HG03575 (cell line): Measurements from ENCODE around the gene UNC5B.
"Not testable (repeated sequence)": the region's sequence is repeated elsewhere in the genome, so short reads cannot be mapped to it uniquely, and the experiment has no call there.

Experiments used
- ATAC-seq: cut with Tn5 transposase; IDR thresholded peaks from one replicate; pipeline ENCODE4 v1.9.1; 2021; ENCODE audit not compliant: unreplicated experiment, insufficient number of reproducible peaks, low FRiP score; ENCODE audit errors: extremely low read depth

UNC5B gene

DNA sequence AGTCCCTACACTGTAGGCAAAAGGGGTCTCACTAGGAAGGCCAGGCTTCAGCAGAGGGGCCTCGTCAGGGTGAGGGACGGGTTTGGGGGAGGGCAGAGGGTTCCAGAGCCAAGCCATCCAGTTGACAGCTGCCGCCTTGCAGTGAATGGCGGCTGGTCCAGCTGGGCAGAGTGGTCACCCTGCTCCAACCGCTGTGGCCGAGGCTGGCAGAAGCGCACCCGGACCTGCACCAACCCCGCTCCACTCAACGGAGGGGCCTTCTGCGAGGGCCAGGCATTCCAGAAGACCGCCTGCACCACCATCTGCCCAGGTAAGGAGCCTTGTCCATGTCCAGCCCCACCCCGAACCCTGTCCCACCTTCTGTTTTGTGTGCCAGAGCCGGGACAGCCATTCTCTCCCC, 75.1 kb downstream of the UNC5B start:
- ATAC-seq = no peak

DNA sequence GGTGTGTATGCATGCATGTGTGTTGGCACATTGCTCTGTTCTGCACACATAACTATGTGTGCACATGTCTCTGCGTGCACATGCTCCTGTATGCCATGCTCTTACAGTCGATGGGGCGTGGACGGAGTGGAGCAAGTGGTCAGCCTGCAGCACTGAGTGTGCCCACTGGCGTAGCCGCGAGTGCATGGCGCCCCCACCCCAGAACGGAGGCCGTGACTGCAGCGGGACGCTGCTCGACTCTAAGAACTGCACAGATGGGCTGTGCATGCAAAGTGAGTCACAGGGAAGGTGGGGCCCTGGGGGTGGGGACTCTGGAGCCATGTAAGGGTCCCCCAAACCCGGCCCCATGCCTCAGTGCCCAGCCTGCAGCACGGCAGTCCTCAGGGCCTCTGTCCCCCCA, 76.1 kb downstream of the UNC5B start:
- no peak for ATAC-seq

DNA sequence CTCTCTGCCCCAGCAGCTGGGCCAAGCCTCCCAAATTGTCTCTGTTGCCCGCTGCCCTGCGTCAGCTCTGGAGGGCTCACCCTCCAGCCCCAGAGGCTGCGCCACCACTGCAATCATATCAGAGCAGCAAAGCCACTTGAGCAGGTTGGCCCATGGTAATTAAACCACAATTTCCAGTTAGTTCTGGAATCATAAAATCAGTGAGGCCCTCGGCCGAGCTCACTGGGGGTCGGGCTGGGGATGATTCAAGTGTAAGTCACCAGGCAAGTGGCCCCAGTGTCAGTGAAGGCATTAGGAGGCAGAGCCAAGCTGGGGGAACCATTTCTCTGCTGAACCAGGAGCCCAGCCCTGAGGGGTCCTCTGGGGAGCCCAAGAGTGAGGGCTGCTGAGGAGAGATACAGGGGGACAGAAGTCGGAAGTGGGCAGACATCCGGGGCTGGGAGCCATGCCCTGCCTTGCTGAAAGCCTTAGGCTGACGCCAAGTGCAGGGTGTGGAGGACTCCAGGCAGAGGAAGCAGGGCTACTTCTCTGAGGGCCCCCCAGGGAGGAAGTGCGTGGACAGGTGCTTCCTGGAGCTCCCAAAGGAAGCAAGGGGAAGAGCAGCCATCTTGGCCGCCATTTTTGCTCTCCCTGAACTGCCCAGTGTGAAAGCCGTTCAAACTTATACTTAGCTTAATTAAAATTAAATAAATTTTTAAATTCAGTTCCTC, 77.2 kb downstream of the UNC5B start:
- ATAC-seq = no peak

DNA sequence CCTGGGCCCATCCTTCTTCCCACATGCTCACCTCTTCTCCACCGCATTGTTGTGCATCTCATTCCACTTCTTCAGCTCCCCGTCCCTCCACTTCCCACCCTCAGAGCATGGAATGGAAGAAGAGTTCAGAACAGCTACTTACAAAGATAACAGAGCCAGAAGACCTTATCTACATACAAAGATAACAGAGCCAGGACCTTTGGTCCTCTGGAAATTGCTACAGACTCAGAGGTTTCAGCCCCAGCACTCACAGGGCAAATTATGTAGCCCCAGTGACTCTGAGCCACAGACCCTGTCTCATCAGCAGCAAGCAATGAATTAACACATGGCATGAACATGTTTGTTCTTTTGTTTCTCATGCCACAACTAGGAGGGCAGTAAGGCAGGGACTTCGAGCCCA, 78.0 kb downstream of the UNC5B start:
- ATAC-seq = no peak

DNA sequence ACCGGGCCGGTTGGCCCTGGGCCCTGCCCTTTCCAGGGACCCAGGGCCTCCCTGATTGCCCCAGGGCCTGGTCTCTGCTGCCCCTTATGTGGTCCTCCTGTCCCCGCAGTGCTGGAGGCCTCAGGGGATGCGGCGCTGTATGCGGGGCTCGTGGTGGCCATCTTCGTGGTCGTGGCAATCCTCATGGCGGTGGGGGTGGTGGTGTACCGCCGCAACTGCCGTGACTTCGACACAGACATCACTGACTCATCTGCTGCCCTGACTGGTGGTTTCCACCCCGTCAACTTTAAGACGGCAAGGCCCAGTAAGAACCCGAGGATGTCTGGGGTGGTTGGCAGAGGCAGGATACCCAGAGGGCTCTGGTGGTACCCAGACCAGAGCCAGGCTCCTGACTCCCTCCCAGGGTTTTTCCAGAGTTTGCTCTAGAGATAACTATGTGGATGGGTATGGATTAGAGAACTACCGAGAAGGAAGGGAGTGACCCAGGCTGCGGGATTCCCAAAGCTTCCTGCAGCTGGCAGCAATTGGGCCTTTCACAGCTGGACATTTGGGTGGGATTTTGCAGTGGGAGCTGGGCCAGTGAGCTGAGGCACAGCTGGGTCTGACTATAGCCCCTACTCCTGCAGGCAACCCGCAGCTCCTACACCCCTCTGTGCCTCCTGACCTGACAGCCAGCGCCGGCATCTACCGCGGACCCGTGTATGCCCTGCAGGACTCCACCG, 78.6 kb downstream of the UNC5B start:
- ATAC-seq = no peak

DNA sequence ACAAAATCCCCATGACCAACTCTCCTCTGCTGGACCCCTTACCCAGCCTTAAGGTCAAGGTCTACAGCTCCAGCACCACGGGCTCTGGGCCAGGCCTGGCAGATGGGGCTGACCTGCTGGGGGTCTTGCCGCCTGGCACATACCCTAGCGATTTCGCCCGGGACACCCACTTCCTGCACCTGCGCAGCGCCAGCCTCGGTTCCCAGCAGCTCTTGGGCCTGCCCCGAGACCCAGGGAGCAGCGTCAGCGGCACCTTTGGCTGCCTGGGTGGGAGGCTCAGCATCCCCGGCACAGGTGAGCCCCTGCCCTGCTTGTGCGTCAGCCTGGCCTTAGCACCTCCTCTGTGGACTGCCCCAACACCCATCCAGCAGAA, 79.1 kb downstream of the UNC5B start:
- no peak for ATAC-seq

DNA sequence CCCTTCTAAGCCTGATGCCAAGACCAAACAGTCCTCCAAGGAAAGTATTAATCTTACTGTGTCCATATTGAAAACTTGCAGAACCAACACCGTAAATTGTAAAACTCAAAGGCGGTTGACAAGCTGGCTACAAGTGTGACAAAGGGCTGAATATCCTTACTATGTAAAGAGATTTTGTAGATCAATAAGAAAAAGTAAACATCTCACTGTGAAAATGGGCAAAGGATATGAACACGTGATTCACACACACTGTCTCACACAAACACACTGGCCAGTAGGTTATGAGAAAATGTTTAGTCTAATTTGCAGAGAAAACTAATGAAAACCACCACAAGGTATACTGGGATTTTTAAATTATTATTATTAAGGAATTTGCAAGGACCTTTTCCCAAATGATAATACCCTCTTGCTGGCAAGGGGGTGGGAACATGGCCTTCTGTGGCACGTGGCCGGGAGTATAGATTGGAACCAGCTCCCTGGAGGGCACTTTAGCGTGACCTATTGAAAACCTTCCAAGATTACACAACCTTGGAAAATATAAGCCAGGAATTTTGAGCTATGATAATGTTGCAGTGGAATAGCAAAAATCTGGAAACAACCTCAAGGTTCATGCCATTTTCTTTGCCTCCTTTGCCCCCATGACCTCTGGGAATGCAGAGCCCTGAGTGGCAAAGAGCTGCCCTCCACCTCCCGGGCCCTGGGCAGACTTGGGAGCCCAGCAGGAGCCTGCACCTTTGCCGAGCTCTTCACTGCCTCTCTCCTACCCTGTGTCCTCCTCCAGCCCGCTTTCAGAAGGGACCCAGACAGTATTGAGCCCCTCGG, 80.5 kb downstream of the UNC5B start:
- ATAC-seq = no peak

DNA sequence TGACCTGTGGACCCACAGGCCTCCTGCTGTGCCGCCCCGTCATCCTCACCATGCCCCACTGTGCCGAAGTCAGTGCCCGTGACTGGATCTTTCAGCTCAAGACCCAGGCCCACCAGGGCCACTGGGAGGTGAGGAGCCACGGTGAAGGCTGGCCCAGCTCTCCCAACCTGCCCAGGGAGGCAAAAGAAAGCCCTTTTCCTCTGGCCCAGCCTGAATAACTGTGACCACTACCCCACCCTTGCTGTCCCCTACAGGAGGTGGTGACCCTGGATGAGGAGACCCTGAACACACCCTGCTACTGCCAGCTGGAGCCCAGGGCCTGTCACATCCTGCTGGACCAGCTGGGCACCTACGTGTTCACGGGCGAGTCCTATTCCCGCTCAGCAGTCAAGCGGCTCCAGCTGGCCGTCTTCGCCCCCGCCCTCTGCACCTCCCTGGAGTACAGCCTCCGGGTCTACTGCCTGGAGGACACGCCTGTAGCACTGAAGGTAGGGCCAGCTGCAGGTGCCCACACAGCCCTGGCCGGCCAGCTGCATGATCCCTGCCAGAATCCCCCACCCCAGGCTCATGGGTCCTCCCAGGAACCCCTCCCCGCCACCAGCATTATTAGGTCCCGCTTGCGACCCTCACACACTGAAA, 81.2 kb downstream of the UNC5B start:
- ATAC-seq = no peak

DNA sequence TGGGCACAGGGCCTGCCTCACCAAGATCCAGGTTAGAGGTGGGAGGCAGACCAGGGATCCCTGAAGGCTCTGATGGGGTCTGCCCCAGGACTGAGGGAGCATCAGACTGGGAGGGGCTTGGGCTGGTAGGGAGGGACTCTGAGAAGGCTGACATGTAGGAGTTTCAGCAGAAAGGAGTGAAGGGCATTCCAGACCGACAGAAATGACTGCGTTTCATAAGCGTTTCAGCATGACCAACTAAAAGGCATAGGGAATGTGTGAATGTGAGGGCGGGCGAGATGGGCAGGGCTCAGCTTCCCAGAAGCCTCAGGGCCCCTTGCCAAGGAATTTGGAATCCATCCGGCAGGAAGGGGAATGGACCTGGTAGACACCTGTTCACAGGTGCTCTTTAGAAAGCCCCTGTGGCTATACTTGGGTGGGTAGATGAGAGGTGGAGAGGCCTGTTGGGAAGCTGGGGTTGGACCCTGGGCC, 81.8 kb downstream of the UNC5B start:
- no peak for ATAC-seq

DNA sequence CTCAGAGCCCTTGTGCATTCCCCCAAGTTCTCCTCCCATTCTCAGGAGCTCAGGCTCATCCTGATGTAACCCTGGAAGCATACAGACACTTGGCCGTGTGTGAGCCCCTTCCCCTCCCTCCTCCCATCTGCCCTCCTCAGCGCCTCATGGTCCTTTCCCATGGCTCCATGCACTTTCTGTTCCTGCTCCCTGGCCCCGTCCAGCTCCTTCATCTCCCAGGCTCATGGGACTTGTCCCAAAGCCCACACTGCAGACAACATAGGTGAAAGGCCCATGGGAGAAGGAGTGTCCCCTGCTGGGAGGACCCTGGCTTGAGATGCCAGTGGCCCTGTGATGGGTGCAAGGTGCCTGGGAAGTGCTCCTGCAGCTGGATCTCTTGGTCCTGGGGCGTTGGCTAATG, 82.5 kb downstream of the UNC5B start:
- no peak for ATAC-seq

DNA sequence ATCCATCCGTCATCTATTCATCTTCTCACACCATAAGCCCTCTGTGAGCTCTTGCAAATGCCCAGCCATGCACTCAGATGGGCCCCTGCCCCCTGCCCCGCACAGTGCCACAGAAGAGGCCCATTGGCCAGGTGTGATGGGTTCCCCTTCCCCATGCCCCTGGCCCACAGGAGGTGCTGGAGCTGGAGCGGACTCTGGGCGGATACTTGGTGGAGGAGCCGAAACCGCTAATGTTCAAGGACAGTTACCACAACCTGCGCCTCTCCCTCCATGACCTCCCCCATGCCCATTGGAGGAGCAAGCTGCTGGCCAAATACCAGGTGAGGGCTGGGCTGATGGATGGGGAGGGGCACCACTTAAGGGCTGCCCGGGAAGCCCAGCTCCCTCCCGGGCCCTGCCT, 83.3 kb downstream of the UNC5B start:
- no peak for ATAC-seq

DNA sequence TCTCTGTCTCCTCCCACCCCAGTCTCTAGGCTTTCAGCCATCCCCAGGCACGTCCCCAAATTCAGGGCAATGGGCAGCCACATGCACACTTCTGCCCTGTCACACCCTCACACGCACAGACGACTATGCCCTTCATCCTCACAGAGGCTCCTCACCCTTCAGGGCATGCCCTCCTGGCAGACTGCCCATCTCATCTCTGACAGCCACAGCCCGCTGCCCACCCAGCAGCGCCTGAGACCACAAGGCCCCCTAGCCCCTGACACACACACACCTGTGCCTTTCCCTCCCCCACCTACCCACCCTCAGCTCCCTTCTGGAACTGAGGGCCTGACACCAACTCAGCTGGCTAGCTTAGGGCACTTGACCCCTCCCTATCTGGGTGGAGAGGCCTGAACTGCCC, 83.7 kb downstream of the UNC5B start:
- ATAC-seq = no peak

DNA sequence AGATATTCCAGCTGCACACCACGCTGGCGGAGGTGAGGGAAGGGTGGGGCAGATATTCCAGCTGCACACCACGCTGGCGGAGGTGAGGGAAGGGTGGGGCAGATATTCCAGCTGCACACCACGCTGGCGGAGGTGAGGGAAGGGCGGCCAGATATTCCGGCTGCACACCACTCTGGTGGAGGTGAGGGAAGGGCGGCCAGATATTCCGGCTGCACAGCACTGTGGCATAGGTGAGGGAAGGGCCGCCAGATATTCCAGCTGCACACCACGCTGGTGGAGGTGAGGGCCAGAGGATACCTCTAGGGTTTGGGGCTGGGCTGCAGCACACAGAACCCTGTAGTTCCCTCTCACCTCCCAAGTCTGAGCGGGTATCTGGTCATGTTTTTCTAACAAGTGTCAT, 84.4 kb downstream of the UNC5B start:
- ATAC-seq = not testable (repeated sequence)

DNA sequence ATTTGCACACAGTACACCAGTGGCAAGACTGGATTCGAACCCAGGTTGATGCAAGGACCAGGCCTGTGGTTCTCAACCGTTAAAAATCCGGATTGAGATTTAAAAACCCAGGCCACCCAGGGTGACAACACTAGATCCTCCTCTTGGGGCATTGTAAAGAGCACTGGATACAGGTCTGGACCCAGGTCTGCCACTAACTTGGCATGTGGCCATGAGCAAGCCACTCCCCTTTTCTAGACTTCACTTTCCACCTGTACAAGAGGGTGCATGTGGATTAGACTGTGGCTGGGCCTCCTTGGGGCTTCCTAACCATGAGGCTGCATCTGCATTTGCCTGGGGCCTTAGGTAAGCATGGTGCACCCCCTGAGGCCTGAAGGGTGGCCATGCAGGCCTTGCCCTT, 85.0 kb downstream of the UNC5B start:
- ATAC-seq = no peak

DNA sequence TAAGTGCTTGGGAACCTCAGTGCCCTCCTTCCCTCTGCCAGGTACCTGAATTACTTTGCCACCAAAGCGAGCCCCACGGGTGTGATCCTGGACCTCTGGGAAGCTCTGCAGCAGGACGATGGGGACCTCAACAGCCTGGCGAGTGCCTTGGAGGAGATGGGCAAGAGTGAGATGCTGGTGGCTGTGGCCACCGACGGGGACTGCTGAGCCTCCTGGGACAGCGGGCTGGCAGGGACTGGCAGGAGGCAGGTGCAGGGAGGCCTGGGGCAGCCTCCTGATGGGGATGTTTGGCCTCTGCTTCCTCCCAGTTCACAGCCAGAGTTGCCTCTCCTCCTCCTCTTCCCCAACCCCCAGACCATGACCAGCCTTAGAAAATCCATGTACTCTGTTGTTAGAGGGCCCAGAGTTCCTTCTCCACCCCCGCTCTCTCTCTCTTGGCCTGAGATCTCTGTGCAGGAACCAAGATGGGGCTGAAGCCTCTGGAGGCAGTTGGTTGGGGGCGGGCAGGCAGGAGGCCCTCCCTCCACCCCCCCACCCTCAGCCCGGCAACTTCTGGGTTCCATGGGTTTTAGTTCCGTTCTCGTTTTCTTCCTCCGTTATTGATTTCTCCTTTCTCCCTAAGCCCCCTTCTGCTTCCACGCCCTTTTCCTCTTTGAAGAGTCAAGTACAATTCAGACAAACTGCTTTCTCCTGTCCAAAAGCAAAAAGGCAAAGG, 86.9 kb downstream of the UNC5B start:
- ATAC-seq = no peak

DNA sequence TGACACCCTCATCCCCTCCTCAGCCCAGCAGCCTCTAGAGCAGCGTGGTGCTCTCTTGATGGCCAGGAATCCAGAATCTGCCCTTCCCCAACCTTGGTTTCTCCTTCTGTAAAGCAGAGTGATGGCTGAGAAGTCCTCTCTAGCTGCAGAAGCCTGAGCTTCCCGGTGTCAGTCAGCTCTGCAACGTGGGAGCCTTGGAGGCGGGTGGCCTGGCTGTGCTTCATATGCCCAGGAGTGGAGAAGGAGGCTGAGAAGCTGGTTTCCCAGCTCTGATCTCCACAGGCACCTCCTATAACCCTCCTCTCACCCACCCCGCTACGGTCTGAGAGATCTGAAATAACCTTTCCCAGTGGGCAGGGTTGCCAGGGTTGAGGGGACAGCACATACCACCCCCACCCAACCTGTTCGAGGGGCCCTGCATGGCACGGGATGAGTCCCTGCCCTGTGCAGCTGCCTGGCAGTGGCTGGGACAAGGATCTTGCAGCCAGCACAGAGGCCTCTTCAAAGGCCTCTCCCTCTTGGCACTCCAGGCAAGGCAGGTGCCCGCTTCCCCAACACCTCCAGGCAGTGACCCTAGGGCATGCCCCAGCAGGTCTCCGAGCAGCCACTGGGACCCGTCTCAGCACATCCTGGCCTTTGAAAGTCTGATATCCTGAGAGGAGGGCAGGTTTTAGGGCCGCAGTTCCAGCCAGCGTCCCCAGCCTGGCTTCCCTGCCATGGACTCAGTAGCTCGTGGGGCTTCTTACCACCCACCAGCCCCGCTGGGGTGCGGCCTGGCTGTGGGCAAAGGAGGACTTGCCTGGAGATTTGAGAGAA, 88.4 kb downstream of the UNC5B start:
- ATAC-seq = no peak

DNA sequence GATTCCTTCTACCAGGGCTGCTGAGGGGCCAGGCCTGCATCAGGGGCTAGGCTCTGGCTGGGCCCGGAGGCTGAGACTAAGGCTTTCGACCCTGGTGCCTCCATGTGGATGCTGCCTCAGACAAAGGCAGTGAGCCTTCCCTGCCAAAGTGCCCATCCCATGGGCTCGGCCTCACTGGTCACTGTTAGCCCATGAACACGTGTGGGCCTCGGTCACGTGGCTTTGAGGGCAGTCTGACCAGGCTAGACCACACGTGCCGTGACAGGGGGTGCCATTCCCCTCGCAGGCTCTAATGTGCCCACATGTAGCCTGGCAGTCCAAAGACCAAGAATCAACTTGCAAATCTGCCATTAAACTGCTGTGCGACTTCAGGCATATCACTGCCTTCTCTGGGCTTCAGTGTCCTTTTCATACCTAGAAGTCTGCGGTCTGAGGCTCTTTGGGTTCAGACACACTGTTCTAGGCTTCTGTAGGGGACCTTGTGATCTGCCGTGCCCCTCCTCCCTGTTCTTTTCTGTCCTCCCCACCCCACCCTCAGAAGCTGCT, 89.1 kb downstream of the UNC5B start:
- ATAC-seq = no peak

DNA sequence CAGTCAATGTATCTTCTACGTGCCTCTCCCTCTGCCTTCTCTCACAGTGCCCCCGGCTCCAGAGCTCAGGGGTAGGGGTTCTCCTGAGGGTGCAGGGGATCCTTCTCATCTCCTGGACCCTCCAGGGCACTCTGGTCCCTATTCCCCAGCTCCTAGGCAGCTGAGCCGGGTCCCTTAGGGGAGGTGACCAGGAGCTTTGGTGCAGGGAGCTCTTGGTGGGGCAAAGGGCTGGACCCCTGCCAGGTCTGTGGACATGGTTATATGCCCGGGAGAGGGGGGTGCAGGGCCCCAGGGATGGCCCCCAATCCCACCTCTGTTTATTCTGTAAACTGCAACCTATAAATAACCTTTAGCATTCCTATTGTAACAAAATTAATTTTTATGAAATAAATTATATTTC, 90.1 kb downstream of the UNC5B start:
- no peak for ATAC-seq
